Smooth muscle cell (in vitro differentiated cells): ENCODE results near the gene LGR4. TPM values are rescaled to one million over a fixed set of nuclear protein-coding genes. Genes with fewer than 3 reads are reported as not detected.

Source experiments
- DNase-seq: peaks from one replicate; lab custom pipeline; 2025; ENCODE audit not compliant: unreplicated experiment; lab: John Stamatoyannopoulos, UW
- H2AFZ ChIP-seq: fragments of 200-600 bp; sonication (generic); 2 replicates; pipeline ENCODE4 v1.6.0; 2016; ENCODE audit warnings: antibody characterized with exemption, low read depth, mild to moderate bottlenecking
- H3F3A ChIP-seq: fragments of 200-600 bp; sonication (generic); 2 replicates; pipeline ENCODE4 v1.6.0; 2017; ENCODE audit warnings: antibody characterized with exemption, low read depth
- H3K27ac ChIP-seq: fragments of 200-600 bp; sonication (generic); 2 replicates; pipeline ENCODE4 v1.5.1; 2016; ENCODE audit warnings: low read depth, mild to moderate bottlenecking
- H3K27me3 ChIP-seq: fragments of 200-600 bp; sonication (generic); 2 replicates; pipeline ENCODE4 v1.6.1; 2016; ENCODE audit warnings: low read depth, mild to moderate bottlenecking
- H3K36me3 ChIP-seq: fragments of 200-600 bp; sonication (generic); 2 replicates; pipeline ENCODE4 v1.5.1; 2016; ENCODE audit warnings: low read depth
- H3K4me1 ChIP-seq: fragments of 200-600 bp; sonication (generic); 2 replicates; pipeline ENCODE4 v1.5.1; 2016; ENCODE audit warnings: low read depth
- H3K4me2 ChIP-seq: fragments of 200-600 bp; sonication (generic); 2 replicates; pipeline ENCODE4 v1.6.0; 2016; ENCODE audit warnings: mild to moderate bottlenecking
- H3K4me3 ChIP-seq: fragments of 200-600 bp; sonication (generic); 2 replicates; pipeline ENCODE4 v1.5.1; 2016; ENCODE audit warnings: mild to moderate bottlenecking
- H3K79me2 ChIP-seq: fragments of 200-600 bp; sonication (generic); 2 replicates; pipeline ENCODE4 v1.6.0; 2016; ENCODE audit warnings: low read depth, mild to moderate bottlenecking
- H3K9ac ChIP-seq: fragments of 200-600 bp; sonication (generic); 2 replicates; pipeline ENCODE4 v1.6.0; 2016; ENCODE audit warnings: low read depth
- H3K9me3 ChIP-seq: fragments of 200-600 bp; sonication (generic); replicated peaks from 2 replicates; pipeline ENCODE4 v1.5.1; 2016; ENCODE audit warnings: low read depth
- H4K20me1 ChIP-seq: fragments of 200-600 bp; sonication (generic); 2 replicates; pipeline ENCODE4 v1.6.0; 2016; ENCODE audit warnings: low read depth
- WGBS: methylation state at CpG from one replicate; pipeline ENCODE4 v1.1.7; 2016; ENCODE audit warnings: low lambda C conversion rate; 5-methylcytosine and 5-hydroxymethylcytosine counted together
- polyA plus RNA-seq: library from polyadenylated mRNA; unstranded; fragments of >200 nt; fragmentation: Nextera tagmentation; extraction: Ambion mirVana; gene quantifications from 2 replicates; pipeline ENCODE4 v1.2.1, GENCODE V29; 2016
- total RNA-seq: library from RNA; depleted of rRNA; stranded (reverse); fragments of >200 nt; gene quantifications from 2 replicates; pipeline ENCODE4 v1.2.3, GENCODE V29; 2014
- TF ChIP-seq, protein P1 (sequence below): fragments of 200-600 bp; sonication (generic); IDR thresholded peaks from 2 replicates; pipeline ENCODE4 v1.5.1; 2017; ENCODE audit warnings: borderline replicate concordance, mild to moderate bottlenecking, antibody characterized with exemption; ENCODE audit not compliant: insufficient read depth, poor library complexity, severe bottlenecking

LGR4 gene
- total and polyA plus RNA-seq, 2 experiments from 2014 or later = 21.4 to 96.5 TPM

DNA sequence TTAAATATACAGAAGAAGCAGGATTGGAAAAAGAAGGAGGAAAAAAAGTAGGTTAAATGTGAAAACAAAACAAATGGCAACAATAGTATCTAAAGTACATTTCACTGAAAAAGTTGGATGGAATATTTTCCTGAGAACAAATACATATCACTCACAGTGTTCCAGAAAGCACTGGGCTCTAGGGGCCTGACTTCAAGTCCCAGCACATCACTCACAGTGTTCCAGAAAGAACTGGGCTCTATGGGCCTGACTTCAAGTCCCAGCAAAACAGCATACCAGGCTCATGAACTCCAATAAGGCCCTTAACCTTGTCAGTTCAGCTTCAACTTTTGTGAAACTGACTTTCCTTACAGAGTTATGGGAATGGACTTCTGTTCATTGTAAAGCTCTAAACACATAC lies 63.5 kb downstream of the LGR4 start:
- H2AFZ ChIP-seq = no peak overlapping the region
- H3K4me3 ChIP-seq = no peak overlapping the region
- TF ChIP-seq, protein P1, sequence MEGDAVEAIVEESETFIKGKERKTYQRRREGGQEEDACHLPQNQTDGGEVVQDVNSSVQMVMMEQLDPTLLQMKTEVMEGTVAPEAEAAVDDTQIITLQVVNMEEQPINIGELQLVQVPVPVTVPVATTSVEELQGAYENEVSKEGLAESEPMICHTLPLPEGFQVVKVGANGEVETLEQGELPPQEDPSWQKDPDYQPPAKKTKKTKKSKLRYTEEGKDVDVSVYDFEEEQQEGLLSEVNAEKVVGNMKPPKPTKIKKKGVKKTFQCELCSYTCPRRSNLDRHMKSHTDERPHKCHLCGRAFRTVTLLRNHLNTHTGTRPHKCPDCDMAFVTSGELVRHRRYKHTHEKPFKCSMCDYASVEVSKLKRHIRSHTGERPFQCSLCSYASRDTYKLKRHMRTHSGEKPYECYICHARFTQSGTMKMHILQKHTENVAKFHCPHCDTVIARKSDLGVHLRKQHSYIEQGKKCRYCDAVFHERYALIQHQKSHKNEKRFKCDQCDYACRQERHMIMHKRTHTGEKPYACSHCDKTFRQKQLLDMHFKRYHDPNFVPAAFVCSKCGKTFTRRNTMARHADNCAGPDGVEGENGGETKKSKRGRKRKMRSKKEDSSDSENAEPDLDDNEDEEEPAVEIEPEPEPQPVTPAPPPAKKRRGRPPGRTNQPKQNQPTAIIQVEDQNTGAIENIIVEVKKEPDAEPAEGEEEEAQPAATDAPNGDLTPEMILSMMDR = no peak
- H4K20me1 ChIP-seq = peaks cover 20% of the 10 kb centered on the region
- H3K9me3 ChIP-seq = no peaks in the 10 kb centered on the region
- peaks cover 8% of the 10 kb centered on the region for H3K79me2 ChIP-seq
- no peaks in the 10 kb centered on the region for H3K4me1 ChIP-seq
- H3K9ac ChIP-seq = no peak overlapping the region
- H3K27me3 ChIP-seq = no peaks in the 10 kb centered on the region
- H3K27ac ChIP-seq = no peak overlapping the region
- DNase-seq = no peak
- H3F3A ChIP-seq = no peaks in the 10 kb centered on the region
- no peaks in the 10 kb centered on the region for H3K36me3 ChIP-seq
- no peak overlapping the region for H3K4me2 ChIP-seq

DNA sequence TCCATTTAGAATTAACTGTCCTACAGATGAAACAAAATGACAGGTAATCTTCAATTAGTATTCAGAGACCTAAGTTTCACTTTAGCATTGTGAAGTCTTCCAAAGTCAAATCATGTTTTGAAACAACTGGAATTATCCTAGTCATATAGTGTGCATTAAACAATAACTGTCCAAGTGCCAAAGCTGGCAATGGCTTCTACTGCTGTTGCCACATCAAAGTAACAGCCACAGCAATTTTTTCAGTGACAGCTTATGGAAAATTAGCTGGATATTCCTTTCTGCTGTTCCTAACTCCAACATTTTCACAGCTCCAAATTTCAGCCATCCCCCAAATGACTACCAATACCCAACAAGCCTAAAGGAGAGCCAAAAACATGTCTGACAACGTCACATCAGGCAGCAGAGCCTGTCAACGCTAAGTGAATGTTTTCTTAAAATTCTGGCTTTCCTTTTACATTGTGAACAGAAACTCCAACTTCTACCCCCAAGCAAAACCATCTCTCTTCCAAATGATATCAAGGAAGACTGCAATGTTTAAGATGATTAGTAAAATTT lies 64.3 kb downstream of the LGR4 start:
- 100% methylated on average over 2 of the region's 2 CpGs for WGBS
- Histone ChIP-seq H3K27ac (no peak overlapping the region), H3F3A (no peaks in the 10 kb centered on the region), H3K36me3 (no peaks in the 10 kb centered on the region), H4K20me1 (peaks cover 17% of the 10 kb centered on the region), H3K9ac (no peak overlapping the region), H3K4me1 (no peaks in the 10 kb centered on the region), H3K79me2 (peaks cover 4% of the 10 kb centered on the region), H3K27me3 (no peaks in the 10 kb centered on the region), H3K4me2 (no peak overlapping the region), H3K4me3 (no peak overlapping the region), H2AFZ (no peak overlapping the region), H3K9me3 (no peaks in the 10 kb centered on the region)
- TF ChIP-seq, protein P1 = no peak
- no peak for DNase-seq

DNA sequence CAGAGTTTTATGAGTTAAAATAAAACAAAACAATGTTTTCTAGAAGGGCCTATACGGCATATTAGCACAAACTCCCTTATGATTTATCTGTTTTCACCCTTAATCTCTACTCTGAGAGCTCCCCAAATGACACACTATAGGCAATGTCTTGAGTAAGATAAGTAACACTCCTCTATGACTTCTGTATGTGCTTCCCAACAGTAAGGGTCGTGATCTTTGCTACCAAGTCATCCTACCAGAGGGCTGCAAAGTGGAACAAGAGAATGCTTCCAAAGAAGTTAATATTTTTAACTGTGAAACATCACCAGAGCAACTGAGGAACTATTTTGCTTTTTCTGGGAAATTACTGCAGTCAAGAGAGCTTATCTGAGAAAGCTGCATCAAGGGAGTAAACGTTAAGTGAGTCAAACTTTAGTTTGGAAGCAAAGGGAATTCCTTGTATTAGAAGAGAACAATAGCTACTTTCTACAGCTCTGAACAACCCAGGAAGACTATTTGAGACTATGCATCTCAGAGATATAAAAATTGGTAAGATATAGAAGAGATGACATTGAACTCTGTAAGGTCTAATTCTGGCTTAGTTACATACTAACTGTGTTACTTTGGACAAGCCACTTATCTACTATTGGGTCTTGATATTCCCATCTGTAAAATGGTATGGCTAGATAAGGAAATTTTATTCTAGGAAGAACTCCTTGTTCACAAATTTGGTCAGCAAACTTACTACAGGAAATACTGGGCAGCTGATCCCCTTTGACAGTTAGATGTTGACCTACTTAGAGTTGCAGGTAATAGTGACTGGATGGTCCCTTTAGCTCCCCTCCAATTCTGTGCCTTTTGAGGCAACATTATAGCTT lies 65.9 kb downstream of the LGR4 start:
- Histone ChIP-seq H3K4me1 (no peaks in the 10 kb centered on the region), H3K36me3 (no peaks in the 10 kb centered on the region), H3K9me3 (no peaks in the 10 kb centered on the region), H3K4me2 (no peak overlapping the region), H3F3A (no peaks in the 10 kb centered on the region), H3K4me3 (no peak overlapping the region), H2AFZ (no peak overlapping the region), H3K79me2 (peaks cover 8% of the 10 kb centered on the region), H3K9ac (no peak overlapping the region), H4K20me1 (peaks cover 17% of the 10 kb centered on the region), H3K27ac (no peak overlapping the region), H3K27me3 (no peaks in the 10 kb centered on the region)
- 76% methylated on average over 3 of the region's 3 CpGs for WGBS
- TF ChIP-seq, protein P1 = no peak
- DNase-seq = no peak
